SK-N-SH (cell line): Measurements from ENCODE around the gene ZNF337. TPM values are rescaled to one million over a fixed set of nuclear protein-coding genes. Genes with fewer than 3 reads are reported as not detected.
"Not testable (repeated sequence)": the region's sequence is repeated elsewhere in the genome, so short reads cannot be mapped to it uniquely, and the experiment has no call there.

Source experiments
- CTCF ChIA-PET: fragments of 300-600, 350-600 bp; formaldehyde crosslinking; extraction: SDS; loops from one replicate; lab custom pipeline; 2021; lab: Yijun Ruan, JAX
- POLR2A ChIA-PET: fragments of 350-600 bp; sonication (Branson Sonifier 250); formaldehyde crosslinking; extraction: SDS; loops from one replicate; lab custom pipeline; 2020; ENCODE audit warnings: antibody characterized with exemption, inconsistent platforms; lab: Yijun Ruan, JAX
- DNase-seq: peaks from one replicate; pipeline ENCODE4 v3.0.0; 2012
- H2AFZ ChIP-seq: fragments of 200-600 bp; sonication (generic); 2 replicates; pipeline ENCODE4 v1.8.1; 2016; ENCODE audit warnings: antibody characterized with exemption, mild to moderate bottlenecking, low read depth
- H3F3A ChIP-seq: fragments of 200-600 bp; sonication (generic); replicated peaks from 2 replicates; pipeline ENCODE3; 2016; ENCODE audit warnings: antibody characterized with exemption, mild to moderate bottlenecking; ENCODE audit not compliant: insufficient read depth
- H3K27ac ChIP-seq, 2 experiments: fragments of 200-500 bp in 1 of 2; fragments of 200-600 bp in 1 of 2; sonication (Bioruptor generic) in 1 of 2; sonication (generic), shearing (Covaris generic) in 1 of 2; 2 replicates each; pipeline versions ENCODE4 v1.5.1 to v1.6.1; 2014 to 2016; ENCODE audit warnings: low read depth in 2 of 2, inconsistent platforms in 1 of 2, low read length in 1 of 2, mild to moderate bottlenecking in 1 of 2, mixed read lengths in 1 of 2
- H3K27me3 ChIP-seq: fragments of 200-600 bp; sonication (generic), shearing (Covaris generic); 2 replicates; pipeline ENCODE4 v1.6.1; 2016; ENCODE audit warnings: mixed run types; ENCODE audit not compliant: insufficient read depth
- H3K36me3 ChIP-seq, 2 experiments: fragments of 200-500 bp in 1 of 2; fragments of 200-600 bp in 1 of 2; sonication (Bioruptor generic) in 1 of 2; sonication (generic) in 1 of 2; replicated peaks in 1 of 2; 2 replicates each; pipeline versions ENCODE3 to v1.5.1; 2014 to 2016; ENCODE audit warnings: low read length in 1 of 2, mild to moderate bottlenecking in 1 of 2; ENCODE audit not compliant: insufficient read depth in 2 of 2, control insufficient read depth in 1 of 2
- H3K4me1 ChIP-seq, 2 experiments: fragments of 200-500 bp in 1 of 2; fragments of 200-600 bp in 1 of 2; sonication (Bioruptor generic) in 1 of 2; sonication (generic), shearing (Covaris generic) in 1 of 2; 2 replicates each; pipeline versions ENCODE4 v1.5.1 to v1.6.1; 2014 to 2016; ENCODE audit warnings: low read depth in 1 of 2, low read length in 1 of 2, mixed run types in 1 of 2; ENCODE audit not compliant: insufficient read depth in 2 of 2, control insufficient read depth in 1 of 2
- H3K4me2 ChIP-seq: fragments of 200-600 bp; sonication (generic), shearing (Covaris generic); 2 replicates; pipeline ENCODE4 v1.6.1; 2017; ENCODE audit warnings: mixed run types
- H3K4me3 ChIP-seq, 2 experiments: fragments of 200-500 bp in 1 of 2; fragments of 200-600 bp in 1 of 2; sonication (Bioruptor generic) in 1 of 2; sonication (generic), shearing (Covaris generic) in 1 of 2; 2 replicates each; pipeline versions ENCODE4 v1.5.1 to v1.8.1; 2014 to 2016; ENCODE audit warnings: low read depth in 2 of 2, inconsistent platforms in 1 of 2, low read length in 1 of 2, mild to moderate bottlenecking in 1 of 2, mixed read lengths in 1 of 2, moderate library complexity in 1 of 2
- H3K79me2 ChIP-seq: fragments of 200-600 bp; sonication (generic); 2 replicates; pipeline ENCODE4 v1.8.1; 2017; ENCODE audit warnings: mild to moderate bottlenecking; ENCODE audit not compliant: insufficient read depth
- H3K9ac ChIP-seq: fragments of 200-600 bp; sonication (generic); 2 replicates; pipeline ENCODE4 v1.6.1; 2017; ENCODE audit warnings: mixed run types
- H3K9me2 ChIP-seq: fragments of 200-600 bp; sonication (generic); 2 replicates; pipeline ENCODE4 v1.6.1; 2017; ENCODE audit warnings: mixed run types
- H3K9me3 ChIP-seq: fragments of 200-600 bp; sonication (generic); 2 replicates; pipeline ENCODE4 v1.6.1; 2017; ENCODE audit warnings: mixed run types, mild to moderate bottlenecking, moderate library complexity
- H4K20me1 ChIP-seq: fragments of 200-600 bp; sonication (generic); 2 replicates; pipeline ENCODE4 v1.6.1; 2017; ENCODE audit warnings: mild to moderate bottlenecking, mixed run types; ENCODE audit not compliant: insufficient read depth
- CHD2 ChIP-seq: fragments of 150-350 bp; IDR thresholded peaks from 2 replicates; pipeline ENCODE4 v1.6.1; 2018; ENCODE audit warnings: low read length; ENCODE audit not compliant: partially characterized antibody
- EP300 ChIP-seq, 2 experiments: IDR thresholded peaks; 2 replicates each; pipeline versions ENCODE4 v1.4.0 to v1.6.1; 2012; ENCODE audit warnings: borderline replicate concordance in 1 of 2, low read depth in 1 of 2, low read length in 1 of 2
- FOSL2 ChIP-seq: IDR thresholded peaks from 2 replicates; pipeline ENCODE4 v1.4.0; 2012; ENCODE audit warnings: low read depth, mild to moderate bottlenecking, moderate library complexity, borderline replicate concordance
- FOXJ3 ChIP-seq: sonication (generic); formaldehyde crosslinking; IDR thresholded peaks from 2 replicates; pipeline ENCODE4 v1.5.1; 2020; ENCODE audit warnings: mild to moderate bottlenecking, missing genetic modification reagents
- GABPA ChIP-seq: IDR thresholded peaks from 2 replicates; pipeline ENCODE4 v1.4.0; 2012; ENCODE audit warnings: low read depth, mild to moderate bottlenecking
- MEF2A ChIP-seq: IDR thresholded peaks from 2 replicates; pipeline ENCODE4 v1.4.0; 2012; ENCODE audit warnings: low read depth, borderline replicate concordance
- NFIC ChIP-seq: IDR thresholded peaks from 2 replicates; pipeline ENCODE4 v1.4.0; 2012; ENCODE audit warnings: borderline replicate concordance
- PBX3 ChIP-seq: IDR thresholded peaks from 2 replicates; pipeline ENCODE4; 2012
- POLR2AphosphoS5 ChIP-seq: IDR thresholded peaks from 2 replicates; pipeline ENCODE4 v1.6.1; 2012; ENCODE audit warnings: low read depth, low read length
- RAD21 ChIP-seq: IDR thresholded peaks from 2 replicates; pipeline ENCODE4 v1.6.1; 2012; ENCODE audit warnings: mild to moderate bottlenecking, low read length
- RCOR1 ChIP-seq: fragments of 150-350 bp; IDR thresholded peaks from 2 replicates; pipeline ENCODE4 v1.6.1; 2017; ENCODE audit warnings: antibody characterized with exemption, low read length
- REST ChIP-seq: IDR thresholded peaks from 2 replicates; pipeline ENCODE4 v1.6.1; 2012; ENCODE audit warnings: mild to moderate bottlenecking, low read depth, low read length, moderate library complexity
- SIN3A ChIP-seq: IDR thresholded peaks from 2 replicates; pipeline ENCODE4 v1.6.1; 2012; ENCODE audit warnings: low read depth, mild to moderate bottlenecking, low read length, moderate library complexity, borderline replicate concordance
- SMC3 ChIP-seq: IDR thresholded peaks from 2 replicates; pipeline ENCODE4 v1.6.1; 2012; ENCODE audit warnings: low read depth, low read length, improper control_type of control experiment
- TAF1 ChIP-seq: IDR thresholded peaks from 2 replicates; pipeline ENCODE4 v1.6.1; 2012; ENCODE audit warnings: low read depth, mild to moderate bottlenecking, low read length, moderate library complexity, borderline replicate concordance
- TEAD4 ChIP-seq: IDR thresholded peaks from 2 replicates; pipeline ENCODE4 v1.4.0; 2012; ENCODE audit warnings: mild to moderate bottlenecking, borderline replicate concordance; ENCODE audit not compliant: insufficient read depth
- WGBS: methylation state at CpG from one replicate; pipeline ENCODE4 v1.1.6; 2017; ENCODE audit warnings: low lambda C conversion rate; 5-methylcytosine and 5-hydroxymethylcytosine counted together
- polyA plus RNA-seq, 3 experiments: library from polyadenylated mRNA; depleted of rRNA; stranded (reverse); fragments of >200 nt; gene quantifications; 2 replicates each; pipeline ENCODE4 v1.2.3, GENCODE V29; 2012

Gene ZNF337
- polyA plus RNA-seq, 1 of the 3 experiments (the other 2 are of a cell fraction): 16.5 TPM

DNA sequence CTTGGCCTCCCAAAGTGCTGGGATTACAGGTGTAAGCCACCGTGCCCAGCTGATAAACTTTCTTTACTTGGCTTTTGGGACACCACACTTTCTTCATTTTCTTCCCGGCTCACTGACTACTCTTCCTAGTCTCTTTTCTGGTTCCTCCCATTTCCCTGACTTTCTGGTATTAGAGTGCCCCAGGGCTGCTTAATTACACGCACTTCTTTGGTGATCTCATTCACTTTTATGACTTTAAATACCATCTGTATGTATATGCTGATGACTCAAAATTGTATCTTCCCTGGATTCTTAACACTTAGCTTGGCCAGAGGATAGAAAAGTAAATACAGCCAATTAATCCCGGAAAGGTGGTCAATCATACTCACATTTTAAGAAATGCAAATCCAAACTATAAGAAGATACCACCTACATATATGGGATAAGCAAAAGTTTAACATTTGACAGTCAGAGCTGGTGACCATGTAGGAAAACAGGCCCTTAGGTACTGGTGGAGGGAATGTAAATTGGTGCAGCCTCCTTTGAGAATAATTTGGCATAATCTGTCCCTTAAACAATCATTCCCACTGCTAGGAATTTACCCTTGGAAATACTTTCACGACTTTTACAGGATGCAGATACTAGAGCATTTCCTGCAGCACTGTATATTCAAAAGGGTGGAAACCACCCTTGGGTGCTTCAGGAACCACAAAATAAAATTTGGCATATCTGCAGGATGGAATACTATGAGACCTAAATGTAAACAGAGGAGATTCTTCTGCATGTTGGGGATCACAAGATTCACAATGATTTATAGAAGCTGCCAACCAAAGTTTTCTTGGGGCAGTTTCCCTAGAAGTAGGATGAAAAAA is 63.5 kb downstream of the ZNF337 start:
- no peak overlapping the region for H3K4me2 ChIP-seq
- peaks cover 4% of the 10 kb centered on the region; the same call in 1 of the 2 replicates for H3K9me3 ChIP-seq
- H3K4me3 ChIP-seq: no peak overlapping the region
- CTCF ChIA-PET: no interaction called here
- WGBS: 78% methylated on average over 5 of the region's 5 CpGs
- H3K4me1 ChIP-seq: no peaks in the 10 kb centered on the region
- no peak for DNase-seq
- no peak overlapping the region for H2AFZ ChIP-seq
- H3K27ac ChIP-seq: no peak overlapping the region
- no peaks in the 10 kb centered on the region for H4K20me1 ChIP-seq
- no peaks in the 10 kb centered on the region for H3K79me2 ChIP-seq
- no peaks in the 10 kb centered on the region for H3K27me3 ChIP-seq
- TF ChIP-seq NFIC (no peak), GABPA (no peak), RAD21 (no peak), RCOR1 (no peak), EP300 (IDR thresholded peaks at IDR 0.05; ENCODE audit: borderline replicate concordance in 1 of 2, low read depth in 1 of 2, low read length in 1 of 2) (no peak), MEF2A (no peak), TAF1 (no peak), SMC3 (no peak), CHD2 (no peak)
- TF ChIP-seq, all 33 proteins: peak for 0
- Histone ChIP-seq H3K9me2 (no peaks in the 10 kb centered on the region), H3K9ac (no peak overlapping the region), H3F3A (no peaks in the 10 kb centered on the region), H3K36me3 (peaks cover 3 to 8% of the 10 kb centered on the region in 2 experiments)
- POLR2A ChIA-PET: no interaction called here

DNA sequence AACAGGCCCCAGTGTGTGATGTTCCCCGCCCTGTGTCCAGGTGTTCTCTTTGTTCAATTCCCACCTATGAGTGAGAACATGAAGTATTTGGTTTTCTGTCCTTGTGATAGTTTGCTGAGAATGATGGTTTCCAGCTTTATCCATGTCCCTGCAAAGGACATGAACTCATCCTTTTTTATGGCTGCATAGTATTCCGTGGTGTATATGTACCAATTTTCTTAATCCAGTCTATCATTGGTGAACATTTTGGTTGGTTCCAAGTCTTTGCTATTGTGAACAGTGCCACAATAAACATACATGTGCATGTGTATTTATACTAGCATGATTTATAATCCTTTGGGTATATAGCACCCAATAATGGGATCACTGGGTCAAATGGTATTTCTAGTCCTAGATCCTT is 66.0 kb downstream of the ZNF337 start:
- H3K4me3 ChIP-seq, H3F3A ChIP-seq, H3K36me3 ChIP-seq, H3K9me3 ChIP-seq, CTCF ChIA-PET, H3K27ac ChIP-seq, H2AFZ ChIP-seq, POLR2A ChIA-PET, H3K79me2 ChIP-seq, H3K9me2 ChIP-seq, H3K27me3 ChIP-seq, H3K4me1 ChIP-seq, H4K20me1 ChIP-seq, H3K4me2 ChIP-seq, H3K9ac ChIP-seq, DNase-seq: not testable (repeated sequence)
- WGBS: 90% methylated on average over 2 of the region's 2 CpGs

DNA sequence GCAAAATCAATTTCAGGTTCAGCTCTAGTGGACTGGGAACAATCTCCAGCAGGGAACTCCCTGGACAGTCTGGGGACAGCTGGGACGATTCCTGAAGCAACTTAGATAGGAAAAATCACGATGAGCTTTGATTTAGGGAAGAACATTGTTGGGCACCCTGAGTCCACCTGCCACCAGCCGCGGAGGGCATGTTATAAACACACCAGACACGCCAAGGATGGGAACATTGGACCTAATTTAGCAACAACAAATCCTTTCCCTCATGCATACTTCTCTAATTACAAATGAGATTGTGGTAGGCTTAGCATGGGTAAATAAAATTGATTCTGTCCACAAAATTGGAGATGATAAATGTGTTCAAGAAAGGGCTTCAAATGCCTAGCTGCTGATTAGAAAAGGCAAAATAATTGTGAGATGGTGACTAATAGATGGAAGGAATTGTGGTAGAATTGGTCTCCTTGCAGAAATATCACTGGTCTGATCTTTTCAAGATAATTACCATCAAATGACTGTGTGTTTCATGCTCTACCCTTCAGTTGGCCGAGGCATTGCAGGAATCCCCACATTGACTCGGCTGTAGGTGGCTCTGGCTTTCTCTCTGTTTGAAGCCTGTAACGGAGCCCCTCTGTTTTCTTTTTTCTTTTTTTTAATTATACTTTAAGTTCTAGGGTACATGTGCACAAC is 66.7 kb downstream of the ZNF337 start:
- 56% methylated on average over 8 of the region's 8 CpGs for WGBS
- H3K9me2 ChIP-seq: no peaks in the 10 kb centered on the region
- ChIA-PET POLR2A (no interaction called here), CTCF (no interaction called here)
- no peaks in the 10 kb centered on the region for H3K9me3 ChIP-seq
- no peaks in the 10 kb centered on the region; the same call in 1 of the 2 replicates for H3K79me2 ChIP-seq
- DNase-seq: no peak
- no peaks in the 10 kb centered on the region for H3F3A ChIP-seq
- no peaks in the 10 kb centered on the region for H4K20me1 ChIP-seq
- no peaks in the 10 kb centered on the region for H3K4me1 ChIP-seq
- H3K9ac ChIP-seq: no peak overlapping the region
- H2AFZ ChIP-seq: no peak overlapping the region
- H3K27ac ChIP-seq: no peak overlapping the region
- no peaks in the 10 kb centered on the region for H3K27me3 ChIP-seq
- H3K4me3 ChIP-seq: no peak overlapping the region
- no peak overlapping the region for H3K4me2 ChIP-seq
- H3K36me3 ChIP-seq: no peaks in the 10 kb centered on the region
- TF ChIP-seq TEAD4 (no peak), RAD21 (no peak), FOXJ3 (CRISPR knock-in tag) (no peak), RCOR1 (no peak), REST (no peak), NFIC (no peak), SIN3A (no peak), PBX3 (no peak), FOSL2 (no peak), POLR2AphosphoS5 (no peak)
